Stimulated activated CD4-positive, alpha-beta T cell treated with anti-CD3 and anti-CD28 coated beads, Interleukin-15, amount 100 ng/mL, for 1 hour (primary cell): ENCODE results near the gene CYTH1.
A peak's percentile ranks its signal among the peaks of the same experiment; 100 is the strongest.

ENCODE experiments used
- DNase-seq, 2 donors: peaks; one replicate each; pipeline ENCODE4 v3.0.0-alpha.2; 2020; ENCODE audit warnings: low read depth in 1 of 2, low spot score in 1 of 2

The CYTH1 gene

DNA sequence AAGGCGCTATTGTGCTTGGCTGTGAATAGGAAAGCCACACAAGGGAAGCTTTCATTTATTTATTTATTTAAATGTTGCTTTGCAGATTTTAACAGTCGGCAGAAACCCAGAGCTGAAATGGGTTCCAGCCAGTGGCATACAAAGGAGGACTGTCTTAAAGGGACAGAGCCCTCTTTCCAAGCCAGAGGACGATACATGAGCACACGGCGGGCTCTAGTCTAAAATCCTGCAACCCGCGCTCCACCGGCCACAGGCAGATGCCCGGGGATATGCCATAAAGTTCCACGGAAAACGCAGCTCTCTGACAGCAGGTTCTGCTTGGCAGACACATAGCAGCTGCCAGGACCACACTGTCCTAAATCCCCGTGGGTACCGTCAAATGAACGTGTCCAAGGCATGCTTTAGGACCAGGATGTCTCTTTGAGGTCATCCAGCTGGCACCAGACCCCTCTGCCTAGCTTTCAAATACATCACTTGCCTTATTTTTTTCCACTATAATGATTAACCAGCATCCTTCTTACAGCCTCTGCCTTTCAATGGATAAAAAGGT lies 64.6 kb downstream of the CYTH1 start:
- DNase-seq = no peak

DNA sequence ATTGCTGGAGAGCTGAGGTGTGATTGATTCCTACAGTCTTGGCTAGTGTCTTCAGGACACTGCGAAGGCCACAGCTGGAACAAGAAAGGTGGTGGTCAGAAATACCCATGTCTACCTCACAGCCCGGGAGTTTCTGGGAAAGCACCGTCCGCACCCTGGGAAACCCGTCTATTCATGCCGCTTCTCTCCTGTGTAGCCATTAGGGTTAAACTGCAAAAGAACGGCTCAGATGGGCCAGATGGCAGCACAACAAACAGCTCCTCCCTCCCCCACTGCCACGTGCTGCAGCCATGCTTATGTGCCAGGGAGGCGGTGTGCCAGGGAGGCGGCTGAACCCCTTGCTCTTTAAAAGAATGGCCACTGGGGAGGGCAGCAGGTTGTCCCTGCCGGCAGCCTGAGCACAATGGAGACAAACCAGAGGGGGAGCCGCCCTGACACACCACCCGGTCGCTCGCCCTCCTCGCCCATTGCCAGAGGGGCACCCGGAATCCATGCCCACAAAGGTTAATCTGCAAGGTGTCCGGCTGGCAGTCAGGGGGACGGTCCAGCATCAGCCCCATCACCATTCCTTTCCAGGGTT lies 65.2 kb downstream of the CYTH1 start:
- no peak for DNase-seq

GRCh38 chr17:78716292-78716691 lies 65.8 kb downstream of the CYTH1 start:
- DNase-seq = no peak

GRCh38 chr17:78715876-78716275 lies 66.2 kb downstream of the CYTH1 start:
- DNase-seq = no peak

DNA sequence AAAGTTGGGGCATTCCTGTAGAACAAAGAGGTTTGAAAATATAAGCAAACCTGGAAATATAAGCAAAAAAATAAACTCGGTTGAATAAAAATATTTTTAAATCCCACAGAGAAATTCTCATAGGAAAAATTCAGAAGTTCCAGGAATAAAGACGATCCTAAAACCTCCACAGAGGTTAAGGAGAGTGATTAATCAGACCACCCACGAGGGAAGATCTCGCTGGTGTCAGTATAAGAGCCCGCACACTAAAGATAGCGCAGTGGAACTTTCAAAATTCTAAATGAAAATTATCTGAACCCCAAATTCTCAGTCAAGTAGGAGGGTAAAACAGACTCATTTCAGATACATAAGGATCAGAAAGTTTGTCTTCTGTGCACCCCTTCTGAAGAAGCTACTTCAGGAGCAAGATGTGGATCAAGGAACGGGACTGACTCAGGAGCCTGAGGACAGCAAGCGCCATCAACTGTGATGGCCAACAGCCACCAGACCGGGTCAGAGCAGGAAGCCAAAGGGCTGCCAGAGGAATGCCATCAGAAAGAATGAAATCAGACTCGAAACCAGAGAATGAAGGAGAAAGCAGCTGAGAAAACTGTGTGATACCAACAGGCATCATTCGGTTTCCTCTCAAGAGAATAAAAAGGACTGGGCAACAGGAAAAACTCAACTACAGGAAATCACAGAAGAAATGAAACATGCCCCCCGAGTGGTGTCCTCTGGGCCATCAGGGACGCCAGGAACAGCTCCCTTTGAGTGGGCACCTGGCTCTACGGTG lies 66.9 kb downstream of the CYTH1 start:
- no peak for DNase-seq

- no peak for DNase-seq
Observed at GRCh38 chr17:78714534-78714933, 67.5 kb downstream of the CYTH1 start.

- DNase-seq = no peak
Observed at GRCh38 chr17:78712043-78712442, 70.0 kb downstream of the CYTH1 start.

DNA sequence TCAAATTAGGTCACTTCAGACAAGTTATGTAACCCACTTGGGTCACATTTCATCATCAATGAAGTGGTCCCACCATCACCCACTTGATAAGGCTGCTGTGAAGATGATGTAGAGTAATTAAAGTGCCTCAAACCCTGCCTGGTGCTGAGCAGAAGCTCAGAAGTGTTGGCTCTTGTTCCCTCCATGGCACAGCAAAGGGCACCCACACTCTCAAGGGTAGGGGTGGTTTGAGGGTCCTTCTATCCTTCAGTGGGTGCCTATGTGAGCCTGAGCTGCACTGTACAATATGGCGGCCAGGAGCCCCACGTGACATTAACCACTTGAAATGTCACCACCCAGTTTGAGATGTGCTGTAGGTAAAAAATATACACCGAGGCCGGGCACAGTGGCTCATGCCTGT lies 71.5 kb downstream of the CYTH1 start:
- no peak for DNase-seq

DNA sequence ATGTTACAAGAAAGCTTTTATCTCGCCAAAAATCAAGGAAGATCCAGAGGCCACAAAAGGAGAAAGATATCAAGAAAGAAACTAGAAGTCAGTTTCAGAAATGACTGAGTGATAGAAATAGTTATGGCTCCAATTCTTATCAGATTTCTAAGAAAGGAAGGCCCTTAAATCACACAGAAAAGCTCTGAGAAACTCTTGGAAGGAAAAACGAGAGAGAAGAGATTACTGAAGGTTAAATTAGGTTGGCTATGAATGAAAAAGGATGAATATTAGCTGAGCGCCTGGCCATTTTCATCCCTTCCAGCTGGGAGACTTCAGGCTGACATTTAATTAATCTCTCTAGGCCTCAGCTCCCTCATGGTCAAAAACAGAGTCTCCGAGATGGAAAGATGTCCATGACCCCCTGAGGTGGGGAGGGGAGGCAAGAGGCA lies 72.3 kb downstream of the CYTH1 start:
- no peak for DNase-seq

DNA sequence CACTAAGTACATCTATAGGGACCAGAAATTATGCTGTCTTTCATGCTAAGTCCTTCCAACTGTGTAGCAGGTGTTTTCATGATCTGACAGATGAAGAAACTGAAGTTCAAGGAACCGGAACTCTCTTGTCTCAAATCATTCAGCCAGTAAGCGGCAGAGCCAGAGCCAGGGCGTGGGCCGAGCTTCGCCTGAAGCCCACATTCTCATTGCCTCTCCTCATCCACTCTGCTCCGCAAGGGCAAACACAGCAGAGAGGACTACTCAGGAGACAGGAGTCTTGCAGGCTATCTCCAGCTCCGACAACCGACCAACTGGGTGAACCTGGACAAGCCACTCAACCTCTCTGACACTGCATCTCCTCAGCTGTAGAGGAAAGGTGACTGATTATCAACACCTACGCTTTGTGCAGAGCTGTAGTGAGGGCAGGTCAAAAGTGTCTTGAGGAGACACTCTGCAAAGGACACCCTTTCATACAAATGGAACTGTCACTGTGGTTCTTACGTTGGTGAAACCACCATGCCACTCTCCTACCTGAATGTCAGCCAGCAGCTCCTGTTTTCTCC lies 72.9 kb downstream of the CYTH1 start:
- DNase-seq = no peak

GRCh38 chr17:78708510-78708973 lies 73.5 kb downstream of the CYTH1 start:
- peak; percentile 25 to 46 for DNase-seq

GRCh38 chr17:78707923-78708322 lies 74.2 kb downstream of the CYTH1 start:
- no peak for DNase-seq

DNA sequence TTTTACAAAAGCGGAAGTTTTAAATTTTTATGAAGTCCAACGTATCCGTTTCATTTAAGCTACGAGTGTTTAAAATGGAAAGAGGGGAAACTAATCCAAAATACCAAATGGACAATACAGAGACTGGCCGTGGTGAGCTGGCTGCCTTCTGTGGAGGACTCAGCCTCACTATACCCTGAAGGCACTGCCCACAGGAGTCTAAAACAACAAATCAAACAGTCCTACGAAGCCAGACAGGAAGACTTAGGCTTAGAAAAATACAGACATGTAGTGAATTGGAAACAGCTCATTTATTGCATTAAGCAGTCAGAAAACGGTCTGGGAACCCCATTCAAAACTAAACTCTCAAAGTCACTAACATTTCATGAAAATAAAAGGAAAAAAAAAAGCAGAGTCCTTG lies 75.1 kb downstream of the CYTH1 start:
- no peak for DNase-seq

GRCh38 chr17:78706271-78706915 lies 75.7 kb downstream of the CYTH1 start:
- DNase-seq = no peak

- no peak for DNase-seq
Observed at GRCh38 chr17:78705071-78705470, 77.0 kb downstream of the CYTH1 start.

GRCh38 chr17:78704594-78704993 lies 77.5 kb downstream of the CYTH1 start:
- no peak for DNase-seq

DNA sequence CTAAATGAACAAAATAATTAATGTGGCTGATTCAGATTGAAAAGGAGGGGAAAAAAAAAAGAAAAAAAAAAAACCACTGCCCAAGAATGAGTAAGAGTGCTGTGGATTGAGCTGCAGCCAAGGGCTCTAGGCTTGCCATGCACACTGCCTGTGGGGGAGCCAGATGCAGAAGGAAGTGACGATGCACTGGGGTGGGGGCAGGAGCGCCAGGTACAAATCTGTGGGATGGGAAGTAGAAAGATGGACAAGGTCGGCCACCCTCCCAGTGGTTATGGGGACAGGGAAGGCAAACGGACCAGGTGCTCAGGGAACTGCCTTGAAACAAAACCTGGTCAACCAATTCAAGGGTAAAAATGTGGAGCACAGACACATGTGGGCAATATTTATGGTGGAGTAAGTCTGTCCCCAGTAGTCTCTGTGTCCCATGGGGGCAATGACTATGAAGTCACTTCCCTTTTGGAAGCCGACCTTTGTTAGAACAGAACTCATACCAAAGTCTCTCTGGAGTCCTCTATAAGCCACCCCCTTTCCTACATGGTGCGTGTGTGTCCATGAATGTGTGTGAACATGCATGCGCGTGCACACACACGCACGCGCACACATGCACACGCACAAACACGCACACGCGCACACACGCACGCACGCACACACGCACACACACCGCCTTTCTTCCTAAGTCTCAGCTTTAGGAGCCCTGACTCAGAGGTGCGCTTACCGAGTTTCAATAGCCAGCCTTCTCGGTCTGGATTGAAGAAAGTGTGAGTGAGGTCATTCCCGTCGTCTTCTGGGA lies 84.3 kb downstream of the CYTH1 start:
- DNase-seq = no peak

DNA sequence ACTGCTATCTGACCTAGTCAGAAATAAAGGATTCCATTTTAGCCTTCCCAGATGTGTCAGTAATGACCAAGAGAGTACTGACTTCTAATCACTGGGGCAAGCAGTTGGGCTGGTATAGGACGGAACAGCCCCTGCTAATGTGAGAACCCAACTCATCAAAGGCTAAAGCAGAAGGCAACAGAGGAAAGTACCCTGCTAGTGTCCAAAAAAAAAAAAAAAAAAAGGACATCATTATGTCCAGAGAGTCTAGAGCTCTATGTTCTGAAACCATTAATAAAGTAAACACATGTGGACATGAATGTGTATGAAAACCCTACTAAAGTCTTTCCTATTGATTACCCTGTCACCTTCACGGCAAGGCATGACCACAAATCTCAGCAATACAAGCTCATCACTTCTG lies 85.0 kb downstream of the CYTH1 start:
- no peak for DNase-seq

DNA sequence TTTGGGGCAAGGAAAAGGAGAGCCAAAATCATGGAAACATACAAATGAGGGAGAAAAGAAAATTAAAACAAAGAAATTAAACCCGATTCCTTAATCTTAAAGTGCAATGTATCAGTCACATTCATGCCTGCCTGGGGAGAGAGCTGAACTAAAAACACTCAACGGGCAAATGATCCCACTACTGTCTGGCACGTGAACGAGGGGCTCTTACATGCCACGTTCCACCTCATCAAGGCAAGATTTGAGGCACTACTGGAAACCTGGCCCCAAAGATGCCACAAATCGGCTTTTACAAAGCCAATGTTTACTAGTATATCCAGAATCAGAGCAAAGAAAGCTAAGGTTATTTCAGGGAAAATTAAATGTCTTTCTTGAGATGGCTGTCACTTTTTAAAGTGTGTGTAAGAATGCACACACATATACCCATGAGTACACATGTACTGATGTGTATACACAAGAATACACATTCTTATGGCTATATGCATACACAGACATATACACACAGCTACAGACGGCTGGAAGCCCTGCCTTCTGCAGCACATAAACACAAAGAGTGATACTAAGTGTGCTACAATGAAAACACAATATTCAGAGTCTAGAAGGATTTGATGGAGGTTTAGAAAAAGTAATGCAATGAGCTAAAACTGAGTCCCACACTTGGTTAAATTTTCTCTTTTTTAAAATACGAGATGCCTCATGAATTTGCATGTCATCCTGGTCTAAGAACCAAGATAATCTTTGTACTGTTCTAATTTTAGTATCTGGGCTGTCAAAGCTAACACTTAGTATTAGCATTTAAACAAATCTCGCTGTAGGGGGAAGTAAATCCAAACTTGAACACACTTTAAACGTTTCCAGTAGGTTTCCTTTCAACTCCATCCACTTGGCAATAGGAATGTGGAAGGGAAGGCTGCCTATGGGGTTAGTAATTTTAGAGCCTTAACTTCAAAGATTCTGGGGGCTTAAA lies 85.8 kb downstream of the CYTH1 start:
- DNase-seq = no peak
